WTC11 (cell line): ENCODE measurements around the gene PSME2. TPM values are rescaled to one million over a fixed set of nuclear protein-coding genes. Genes with fewer than 3 reads are reported as not detected.

ENCODE experiments used
- ATAC-seq: fragments of 200-7000 bp; cut with Tn5 transposase; 2 replicates; pipeline ENCODE4 v1.10.0; 2021; ENCODE audit warnings: mild to moderate bottlenecking, moderate library complexity
- CTCF ChIA-PET: fragments of 300-600 bp; sonication (Branson Sonifier 250); formaldehyde crosslinking; loops from one replicate; lab custom pipeline; 2021; ENCODE audit warnings: antibody characterized with exemption; lab: Charles Lee
- POLR2A ChIA-PET: fragments of 350-600 bp; sonication (Branson Sonifier 250); formaldehyde crosslinking; loops from one replicate; lab custom pipeline; 2021; ENCODE audit warnings: antibody characterized with exemption; lab: Charles Lee
- DNase-seq: peaks from one replicate; pipeline ENCODE4 v3.0.0; 2021; ENCODE audit warnings: low spot score
- H3K27ac Mint-ChIP-seq: 2 replicates; pipeline ENCODE4 v1.8.0; 2021; ENCODE audit warnings: mixed read lengths
- H3K27me3 Mint-ChIP-seq: 2 replicates; pipeline ENCODE4 v1.8.0; 2021; ENCODE audit warnings: low read depth, mild to moderate bottlenecking, moderate library complexity, mixed read lengths
- H3K36me3 Mint-ChIP-seq: 2 replicates; pipeline ENCODE4 v1.8.0; 2021; ENCODE audit warnings: mixed read lengths
- H3K4me1 Mint-ChIP-seq: 2 replicates; pipeline ENCODE4 v1.8.0; 2022; ENCODE audit warnings: mixed read lengths
- H3K4me3 Mint-ChIP-seq: 2 replicates; pipeline ENCODE4 v1.8.0; 2021; ENCODE audit warnings: mild to moderate bottlenecking, moderate library complexity, mixed read lengths
- H3K9me3 Mint-ChIP-seq: 2 replicates; pipeline ENCODE4 v1.8.0; 2021; ENCODE audit warnings: mixed read lengths
- ATF1 ChIP-seq: sonication (generic); formaldehyde crosslinking; IDR thresholded peaks from 2 replicates; pipeline ENCODE4 v1.8.1; 2023; ENCODE audit warnings: mild to moderate bottlenecking, moderate library complexity, missing genetic modification reagents
- ATF3 ChIP-seq: sonication (generic); formaldehyde crosslinking; conservative IDR thresholded peaks from 2 replicates; pipeline ENCODE4 v1.8.1; 2022; ENCODE audit warnings: mild to moderate bottlenecking, missing genetic modification reagents
- CREB1 ChIP-seq: sonication (generic); formaldehyde crosslinking; IDR thresholded peaks from 2 replicates; pipeline ENCODE4 v1.8.0; 2023; ENCODE audit warnings: mild to moderate bottlenecking, missing genetic modification reagents
- CREM ChIP-seq: sonication (generic); formaldehyde crosslinking; IDR thresholded peaks from 2 replicates; pipeline ENCODE4 v1.8.1; 2022; ENCODE audit warnings: mild to moderate bottlenecking, missing genetic modification reagents, moderate library complexity
- ELF4 ChIP-seq: sonication (generic); formaldehyde crosslinking; IDR thresholded peaks from 2 replicates; pipeline ENCODE4 v1.8.1; 2022; ENCODE audit warnings: low read depth, mild to moderate bottlenecking, moderate library complexity, missing genetic modification reagents
- EMX1 ChIP-seq: fragments of 250-450 bp; sonication (Bioruptor Pico); IDR thresholded peaks from 2 replicates; pipeline ENCODE4 v1.8.0; 2021; ENCODE audit warnings: mild to moderate bottlenecking
- ETV6 ChIP-seq: sonication (generic); formaldehyde crosslinking; IDR thresholded peaks from 2 replicates; pipeline ENCODE4 v1.8.1; 2022; ENCODE audit warnings: mild to moderate bottlenecking, missing genetic modification reagents
- FOXP1 ChIP-seq: sonication (generic); formaldehyde crosslinking; IDR thresholded peaks from 2 replicates; pipeline ENCODE4 v1.8.0; 2022; ENCODE audit warnings: missing genetic modification reagents, mild to moderate bottlenecking, moderate library complexity, borderline replicate concordance
- GABPB1 ChIP-seq: sonication (generic); formaldehyde crosslinking; IDR thresholded peaks from 2 replicates; pipeline ENCODE4 v1.8.1; 2023; ENCODE audit warnings: mild to moderate bottlenecking, missing genetic modification reagents
- HMGXB4 ChIP-seq: sonication (generic); formaldehyde crosslinking; IDR thresholded peaks from 2 replicates; pipeline ENCODE4 v1.8.1; 2023; ENCODE audit warnings: mild to moderate bottlenecking, moderate library complexity, missing genetic modification reagents
- MXD4 ChIP-seq: fragments of 250-450 bp; sonication (Bioruptor Pico); IDR thresholded peaks from 2 replicates; pipeline ENCODE4 v1.8.0; 2021; ENCODE audit warnings: mild to moderate bottlenecking, moderate library complexity, borderline replicate concordance
- NFATC4 ChIP-seq: fragments of 250-450 bp; sonication (Bioruptor Pico); IDR thresholded peaks from 2 replicates; pipeline ENCODE4 v1.9.0; 2021; ENCODE audit warnings: mild to moderate bottlenecking
- STAT6 ChIP-seq: sonication (generic); formaldehyde crosslinking; conservative IDR thresholded peaks from 2 replicates; pipeline ENCODE4 v1.8.1; 2023; ENCODE audit warnings: mild to moderate bottlenecking, low read depth, missing genetic modification reagents, moderate library complexity
- ZNF232 ChIP-seq: sonication (generic); formaldehyde crosslinking; IDR thresholded peaks from 2 replicates; pipeline ENCODE4 v1.8.0; 2022; ENCODE audit warnings: mild to moderate bottlenecking, missing genetic modification reagents
- ZNF281 ChIP-seq: sonication (generic); formaldehyde crosslinking; IDR thresholded peaks from 2 replicates; pipeline ENCODE4 v1.8.0; 2023; ENCODE audit warnings: mild to moderate bottlenecking, missing genetic modification reagents
- ZNF317 ChIP-seq: sonication (generic); formaldehyde crosslinking; IDR thresholded peaks from 2 replicates; pipeline ENCODE4 v1.8.1; 2023; ENCODE audit warnings: low read depth, mild to moderate bottlenecking, moderate library complexity, missing genetic modification reagents, borderline replicate concordance
- ZNF416 ChIP-seq: fragments of 250-450 bp; sonication (Bioruptor Pico); IDR thresholded peaks from 2 replicates; pipeline ENCODE4 v1.9.0; 2021; ENCODE audit warnings: mild to moderate bottlenecking, inconsistent platforms
- ZNF425 ChIP-seq: fragments of 250-450 bp; sonication (Bioruptor Pico); conservative IDR thresholded peaks from 2 replicates; pipeline ENCODE4 v1.9.0; 2021; ENCODE audit warnings: mild to moderate bottlenecking
- ZNF671 ChIP-seq: fragments of 250-450 bp; sonication (Bioruptor Pico); IDR thresholded peaks from 2 replicates; pipeline ENCODE4 v1.8.0; 2021; ENCODE audit warnings: mild to moderate bottlenecking
- total RNA-seq: library from RNA; stranded (reverse); gene quantifications from 3 replicates; pipeline ENCODE4 v1.2.3, GENCODE V29; 2021

Gene PSME2
- total RNA-seq, 1 experiment from 2014 or later: 103 TPM

- DNase-seq: no peak
- no peak for ATAC-seq
- Mint-ChIP-seq H3K36me3 (peaks cover 49% of the 10 kb centered on the region), H3K9me3 (peaks cover 27% of the 10 kb centered on the region), H3K4me3 (no peak overlapping the region), H3K4me1 (no peaks in the 10 kb centered on the region), H3K27me3 (no peaks in the 10 kb centered on the region; the same call in 1 of the 2 replicates), H3K27ac (no peak overlapping the region)
- TF ChIP-seq CREB1 (CRISPR knock-in tag): no peak
- TF ChIP-seq ATF1 (CRISPR knock-in tag): no peak
- no peak for TF ChIP-seq ZNF416 (CRISPR knock-in tag)
- no peak for TF ChIP-seq ELF4 (CRISPR knock-in tag)
- TF ChIP-seq ATF3: no peak
- TF ChIP-seq ZNF281: no peak
- no peak for TF ChIP-seq ZNF671
- TF ChIP-seq FOXP1 (CRISPR knock-in tag): no peak
- no peak for TF ChIP-seq ETV6 (CRISPR knock-in tag)
- POLR2A ChIA-PET: interaction anchor here (0.6 to 5.7 kb wide), 4 partner anchors 8 to 30 kb away, joined by 3 to 29 read pairs (median 6); partner anchors contain the start of genes DCAF11, NRL and PCK2
- CTCF ChIA-PET: interaction anchor here (1.0 kb wide), 1 partner anchor 44 kb away, joined by 3 read pairs; no protein-coding TSS in a partner anchor
Measured at GRCh38 chr14:24102357-24103048, 43.9 kb downstream of the PSME2 start.

- no peak for TF ChIP-seq CREB1 (CRISPR knock-in tag)
- TF ChIP-seq EMX1 (CRISPR knock-in tag): no peak
- no peak for TF ChIP-seq ZNF317 (CRISPR knock-in tag)
- no peak for TF ChIP-seq ATF3
- no peak for TF ChIP-seq ZNF232 (CRISPR knock-in tag)
- no peak for TF ChIP-seq STAT6 (CRISPR knock-in tag)
- no peak for TF ChIP-seq MXD4 (CRISPR knock-in tag)
- TF ChIP-seq CREM: no peak
- TF ChIP-seq ZNF425 (CRISPR knock-in tag): no peak
- TF ChIP-seq GABPB1: no peak
- TF ChIP-seq HMGXB4 (CRISPR knock-in tag): no peak
- no peak for TF ChIP-seq NFATC4 (CRISPR knock-in tag)
- CTCF ChIA-PET: interaction anchor here (1.0 to 1.3 kb wide), 2 partner anchors 8 to 14 kb away, joined by 3 to 7 read pairs; partner anchors contain the start of gene NRL
- ATAC-seq: no peak
- H3K4me1 Mint-ChIP-seq: 0 out of 2 replicates have a peak, but pooled peaks cover 2% of the 10 kb centered on the region
- no peaks in the 10 kb centered on the region; the same call in 1 of the 2 replicates for H3K27me3 Mint-ChIP-seq
- peaks cover 26% of the 10 kb centered on the region for H3K9me3 Mint-ChIP-seq
- H3K36me3 Mint-ChIP-seq: peaks cover 55% of the 10 kb centered on the region
- no peak overlapping the region for H3K4me3 Mint-ChIP-seq
- no peak overlapping the region for H3K27ac Mint-ChIP-seq
- POLR2A ChIA-PET: interaction anchor here (1.1 kb wide), 1 partner anchor 8 kb away, joined by 3 read pairs; no protein-coding TSS in a partner anchor
- no peak for DNase-seq
Measured at GRCh38 chr14:24100982-24101494, 45.4 kb downstream of the PSME2 start.
